HG03571 (cell line): ENCODE results near the gene HAUS7.

Experiments
- ATAC-seq: cut with Tn5 transposase; IDR thresholded peaks from one replicate; pipeline ENCODE4 v1.9.1; 2021; ENCODE audit not compliant: unreplicated experiment

Gene HAUS7

GRCh38 chrX:153499876-153500275, 29.5 kb upstream of the HAUS7 start:
- no peak for ATAC-seq

GRCh38 chrX:153499341-153499740, 29.0 kb upstream of the HAUS7 start:
- no peak for ATAC-seq

GRCh38 chrX:153498453-153498852, 28.1 kb upstream of the HAUS7 start:
- ATAC-seq: no peak

- ATAC-seq: no peak
Measured at GRCh38 chrX:153496590-153496959, 26.2 kb upstream of the HAUS7 start.

- ATAC-seq: no peak
Measured at GRCh38 chrX:153495903-153496589, 25.7 kb upstream of the HAUS7 start.

GRCh38 chrX:153495362-153495751, 25.0 kb upstream of the HAUS7 start:
- no peak for ATAC-seq

- ATAC-seq: no peak
Measured at GRCh38 chrX:153494541-153495361, 24.4 kb upstream of the HAUS7 start, which contains the start of gene BGN. Gene BGN (plus strand): TSS chrX:153494980. CDS start chrX:153504632, 9,652 bp downstream.

- no peak for ATAC-seq
Measured at GRCh38 chrX:153494061-153494460, 23.7 kb upstream of the HAUS7 start.

GRCh38 chrX:153493085-153493484, 22.7 kb upstream of the HAUS7 start:
- no peak for ATAC-seq

GRCh38 chrX:153492543-153492942, 22.2 kb upstream of the HAUS7 start:
- ATAC-seq: no peak

- ATAC-seq: no peak
Measured at GRCh38 chrX:153491918-153492317, 21.5 kb upstream of the HAUS7 start.

GRCh38 chrX:153491351-153491914, 21.1 kb upstream of the HAUS7 start:
- no peak for ATAC-seq

- ATAC-seq: no peak
Measured at GRCh38 chrX:153490217-153490930, 20.0 kb upstream of the HAUS7 start.

GRCh38 chrX:153488231-153488914, 18.0 kb upstream of the HAUS7 start:
- ATAC-seq: no peak

- no peak for ATAC-seq
Measured at GRCh38 chrX:153487590-153488071, 17.3 kb upstream of the HAUS7 start.

- ATAC-seq: no peak
Measured at GRCh38 chrX:153486171-153486570, 15.8 kb upstream of the HAUS7 start.

GRCh38 chrX:153485396-153486080, 15.2 kb upstream of the HAUS7 start:
- no peak for ATAC-seq

- no peak for ATAC-seq
Measured at GRCh38 chrX:153482376-153483015, 12.1 kb upstream of the HAUS7 start.

GRCh38 chrX:153481043-153481442, 10.7 kb upstream of the HAUS7 start:
- ATAC-seq: no peak

GRCh38 chrX:153478746-153479145, 8.4 kb upstream of the HAUS7 start:
- no peak for ATAC-seq
